Endodermal cell (in vitro differentiated cells): ENCODE data around the gene RAPSN. TPM values are rescaled to one million over a fixed set of nuclear protein-coding genes. Genes with fewer than 3 reads are reported as not detected.

Experiments
- DNase-seq: peaks from one replicate; pipeline ENCODE4 v3.0.0-alpha.2; 2017
- H3K27ac ChIP-seq: 2 replicates; pipeline ENCODE4 v1.5.1; 2013; ENCODE audit warnings: mild to moderate bottlenecking, low read depth, low read length, moderate library complexity
- H3K27me3 ChIP-seq: 2 replicates; pipeline ENCODE4 v1.6.1; 2013; ENCODE audit warnings: mild to moderate bottlenecking, low read length, moderate library complexity; ENCODE audit not compliant: insufficient read depth, control insufficient read depth, poor library complexity, severe bottlenecking
- H3K36me3 ChIP-seq: 2 replicates; pipeline ENCODE4 v1.7.0; 2013; ENCODE audit warnings: mild to moderate bottlenecking, low read length, moderate library complexity; ENCODE audit not compliant: control insufficient read depth, insufficient read depth
- H3K4me1 ChIP-seq: one replicate; pipeline ENCODE4 v1.7.0; 2013; ENCODE audit warnings: low read length; ENCODE audit not compliant: control insufficient read depth, insufficient read depth
- H3K4me3 ChIP-seq: 2 replicates; pipeline ENCODE4 v1.5.1; 2013; ENCODE audit warnings: mild to moderate bottlenecking, low read length, moderate library complexity
- H3K9ac ChIP-seq: 2 replicates; pipeline ENCODE4 v1.6.1; 2013; ENCODE audit warnings: mild to moderate bottlenecking, low read length, moderate library complexity; ENCODE audit not compliant: poor library complexity, severe bottlenecking; ENCODE audit errors: extremely low read depth
- H3K9me3 ChIP-seq: 2 replicates; pipeline ENCODE4 v1.6.1; 2013; ENCODE audit warnings: mild to moderate bottlenecking, low read length, moderate library complexity; ENCODE audit not compliant: control insufficient read depth
- H3K27ac Mint-ChIP-seq: 2 replicates; pipeline ENCODE4 v1.8.0; 2020; ENCODE audit warnings: mixed read lengths
- H3K27me3 Mint-ChIP-seq: 2 replicates; pipeline ENCODE4 v1.8.0; 2021; ENCODE audit warnings: mild to moderate bottlenecking, mixed read lengths; ENCODE audit not compliant: insufficient read depth
- H3K36me3 Mint-ChIP-seq: 2 replicates; pipeline ENCODE4 v1.8.0; 2020; ENCODE audit warnings: low read depth, mixed read lengths
- H3K4me1 Mint-ChIP-seq: 2 replicates; pipeline ENCODE4 v1.8.0; 2020; ENCODE audit warnings: mixed read lengths
- H3K4me3 Mint-ChIP-seq: 2 replicates; pipeline ENCODE4 v1.8.0; 2020; ENCODE audit warnings: mild to moderate bottlenecking, moderate library complexity, mixed read lengths
- H3K9me3 Mint-ChIP-seq: 2 replicates; pipeline ENCODE4 v1.8.0; 2020; ENCODE audit warnings: mild to moderate bottlenecking, mixed read lengths
- CTCF ChIP-seq: fragments of 200-600 bp; sonication (generic); conservative IDR thresholded peaks from 2 replicates; pipeline ENCODE4 v1.5.0; 2021; ENCODE audit warnings: antibody characterized with exemption, mild to moderate bottlenecking
- whole genome bisulfite sequencing, 2 experiments: methylation state at CpG; one replicate each; pipeline versions ENCODE4 v1.1.5 to v1.1.7; 2013; ENCODE audit warnings: missing lambda C conversion rate in 2 of 2, mixed read lengths in 1 of 2; ENCODE audit not compliant: insufficient coverage in 1 of 2, insufficient read length in 1 of 2; 5-methylcytosine and 5-hydroxymethylcytosine counted together
- total RNA-seq, 2 donors: library from RNA; stranded (reverse); fragmentation: NEBNext Ultra II Directional in 1 of 2; extraction: Animal tissue kit (Norgen Biotek cat#: 25700) in 1 of 2; gene quantifications; 2 replicates in 1 of 2; 3 replicates in 1 of 2; pipeline ENCODE4 v1.2.1, GENCODE V29; 2021

The RAPSN gene
- total RNA-seq, 2 donors from 2014 or later: 0.40 to 0.64 TPM

DNA sequence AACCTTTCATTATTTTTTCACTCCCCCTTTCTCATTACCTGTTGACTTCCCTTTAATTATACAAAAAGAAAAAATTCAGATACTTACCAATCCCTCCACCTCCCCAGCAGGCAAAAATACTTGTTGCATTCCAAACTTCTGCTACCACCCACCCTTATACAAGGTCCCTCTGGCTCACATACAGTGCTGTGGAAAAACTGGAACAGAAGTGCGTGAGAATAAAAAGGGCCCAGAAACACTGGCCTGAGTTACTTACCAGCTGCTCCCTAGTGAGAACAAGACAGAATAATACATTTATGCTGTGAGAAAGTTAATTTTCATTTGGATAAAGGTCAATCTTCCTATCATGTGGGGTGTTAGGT, 46.9 kb upstream of the RAPSN start:
- DNase-seq: no peak
- no peaks in the 10 kb centered on the region for H3K27me3 Mint-ChIP-seq
- H3K9me3 Mint-ChIP-seq: no peaks in the 10 kb centered on the region
- peaks cover 22% of the 10 kb centered on the region for H3K36me3 Mint-ChIP-seq
- 86 to 100% methylated on average over 1 of the region's 1 CpG for WGBS, 2 experiments
- peaks cover 29% of the 10 kb centered on the region for H3K4me1 Mint-ChIP-seq
- H3K4me3 ChIP-seq: no peak overlapping the region
- H3K4me3 Mint-ChIP-seq: no peak overlapping the region
- no peak overlapping the region for H3K9ac ChIP-seq
- no peak overlapping the region for H3K27ac Mint-ChIP-seq
- H3K36me3 ChIP-seq: peaks cover 85% of the 10 kb centered on the region
- no peak overlapping the region for H3K27ac ChIP-seq
- H3K9me3 ChIP-seq: no peaks in the 10 kb centered on the region
- H3K27me3 ChIP-seq: no peaks in the 10 kb centered on the region
- TF ChIP-seq CTCF: no peak
- H3K4me1 ChIP-seq: peaks cover 11% of the 10 kb centered on the region

DNA sequence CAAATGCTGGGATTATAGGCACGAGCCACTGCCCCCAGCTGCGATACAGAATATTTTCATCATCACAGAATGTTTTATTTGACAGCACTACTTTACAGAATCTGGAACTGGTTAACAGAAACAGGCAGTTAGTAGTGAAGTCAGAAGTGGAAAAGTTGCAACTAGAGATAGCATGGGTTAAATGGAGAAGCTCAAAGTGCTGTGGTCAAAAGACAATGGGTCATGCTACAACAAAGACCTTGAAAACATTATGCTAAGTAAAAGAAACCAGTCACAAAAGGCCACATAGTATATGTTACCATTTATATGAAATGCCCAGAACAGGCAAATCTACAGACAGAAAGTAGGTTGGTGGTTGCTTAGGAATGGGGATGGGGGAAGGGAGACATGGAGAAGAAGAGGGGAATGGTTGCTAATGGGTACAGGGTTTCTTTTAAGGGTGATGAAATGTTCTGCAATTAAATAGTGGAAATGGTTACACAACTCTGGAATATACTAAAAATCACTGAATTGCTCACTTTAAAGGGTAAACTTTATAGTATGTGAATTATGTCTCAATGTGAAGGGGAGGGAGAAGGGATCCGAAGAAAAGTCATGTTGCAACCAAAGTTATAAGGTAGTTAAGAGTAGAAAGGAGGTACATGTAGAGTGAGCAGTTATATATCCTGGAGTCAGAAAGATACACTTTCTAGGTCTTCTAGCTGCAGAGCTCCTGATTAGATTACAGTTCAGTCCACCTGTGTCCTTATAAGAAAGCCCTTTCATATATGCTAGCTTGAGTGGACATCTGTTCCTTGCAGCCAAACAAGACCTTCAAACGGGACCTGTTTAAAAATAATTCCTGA, 46.3 kb upstream of the RAPSN start:
- 92 to 93% methylated on average over 2 to 4 of the region's 4 CpGs for WGBS, 2 experiments
- peaks cover 11% of the 10 kb centered on the region for H3K4me1 ChIP-seq
- no peak for DNase-seq
- peaks cover 22% of the 10 kb centered on the region for H3K36me3 Mint-ChIP-seq
- H3K4me3 Mint-ChIP-seq: no peak overlapping the region
- H3K4me1 Mint-ChIP-seq: peaks cover 23% of the 10 kb centered on the region
- no peak overlapping the region for H3K27ac Mint-ChIP-seq
- H3K27me3 Mint-ChIP-seq: no peaks in the 10 kb centered on the region
- H3K27me3 ChIP-seq: no peaks in the 10 kb centered on the region
- H3K9me3 ChIP-seq: no peaks in the 10 kb centered on the region
- TF ChIP-seq CTCF: no peak
- no peak overlapping the region for H3K27ac ChIP-seq
- no peak overlapping the region for H3K4me3 ChIP-seq
- peaks cover 80% of the 10 kb centered on the region for H3K36me3 ChIP-seq
- no peak overlapping the region for H3K9ac ChIP-seq
- no peaks in the 10 kb centered on the region for H3K9me3 Mint-ChIP-seq

DNA sequence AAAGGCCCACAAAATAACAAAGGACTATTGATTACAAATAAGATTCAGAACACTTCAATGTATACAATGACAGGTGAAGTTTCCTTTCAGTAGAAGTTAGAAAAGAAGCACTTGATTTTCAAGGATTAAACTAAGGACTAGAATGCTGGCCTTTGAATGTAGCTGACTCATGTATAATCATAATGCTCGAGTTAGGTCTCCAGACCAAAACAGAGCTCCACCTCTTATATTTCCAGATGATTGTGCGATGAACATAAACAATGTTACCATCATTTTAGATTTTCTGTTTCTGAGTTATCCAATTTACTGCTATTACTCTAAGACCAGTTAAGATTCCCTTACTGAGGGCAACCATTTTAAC, 40.4 kb upstream of the RAPSN start:
- Histone ChIP-seq H3K27ac (no peak overlapping the region), H3K36me3 (peaks cover 77% of the 10 kb centered on the region), H3K4me1 (no peaks in the 10 kb centered on the region), H3K27me3 (no peaks in the 10 kb centered on the region), H3K9ac (no peak overlapping the region), H3K9me3 (no peaks in the 10 kb centered on the region), H3K4me3 (no peak overlapping the region)
- H3K27me3 Mint-ChIP-seq: no peaks in the 10 kb centered on the region
- no peaks in the 10 kb centered on the region for H3K9me3 Mint-ChIP-seq
- no peak for DNase-seq
- 91 to 94% methylated on average over 2 of the region's 2 CpGs for WGBS, 2 experiments
- peak overlapping the region; percentile 45 for H3K27ac Mint-ChIP-seq
- H3K4me3 Mint-ChIP-seq: no peak overlapping the region
- H3K4me1 Mint-ChIP-seq: no peaks in the 10 kb centered on the region
- H3K36me3 Mint-ChIP-seq: peaks cover 56% of the 10 kb centered on the region
- TF ChIP-seq CTCF: no peak
